DMS 273 (cell line): ENCODE data around the gene MYOCD.

ENCODE experiments used
- DNase-seq: peaks from one replicate; lab custom pipeline; 2025; ENCODE audit not compliant: unreplicated experiment; lab: John Stamatoyannopoulos, UW

MYOCD gene

DNA sequence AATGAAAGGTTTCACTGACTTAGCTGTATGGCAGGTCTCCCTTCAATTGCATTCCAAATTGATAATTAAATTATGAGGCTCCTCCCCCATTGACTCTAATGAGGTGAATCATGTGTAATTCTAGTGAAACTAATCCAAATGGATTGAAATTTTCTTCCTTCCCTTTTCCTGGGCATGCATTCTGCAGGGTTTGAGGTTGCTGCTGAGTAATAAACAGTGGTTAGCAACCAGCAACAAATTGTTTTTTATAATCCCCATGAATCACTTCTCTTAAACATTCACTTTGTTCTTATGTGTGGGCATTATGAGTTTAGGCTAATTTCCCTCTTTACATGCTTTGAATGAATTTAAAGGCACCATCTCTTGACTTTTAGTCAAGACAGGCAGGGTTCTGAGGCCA is 43.4 kb downstream of the MYOCD start:
- DNase-seq, result no peak

DNA sequence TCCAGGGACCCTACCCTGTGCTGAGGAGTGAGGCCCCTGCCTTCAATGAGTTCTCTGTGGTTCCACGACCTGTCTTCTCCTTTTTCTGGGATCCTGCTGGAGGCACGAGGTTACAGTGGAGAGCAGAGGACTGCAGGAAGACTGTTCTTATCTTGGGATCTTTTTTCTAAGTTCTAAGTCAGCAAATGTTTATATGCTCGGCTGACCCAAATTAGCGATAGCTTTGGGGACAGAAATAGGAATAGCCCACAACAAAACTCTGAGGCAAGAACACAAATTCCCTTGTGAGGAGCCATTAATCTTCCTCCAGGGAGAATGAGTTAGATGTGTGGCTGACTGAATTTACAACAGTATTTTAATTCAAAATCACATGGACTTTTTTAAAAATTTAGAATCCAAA is 46.7 kb downstream of the MYOCD start:
- DNase-seq, result no peak

DNA sequence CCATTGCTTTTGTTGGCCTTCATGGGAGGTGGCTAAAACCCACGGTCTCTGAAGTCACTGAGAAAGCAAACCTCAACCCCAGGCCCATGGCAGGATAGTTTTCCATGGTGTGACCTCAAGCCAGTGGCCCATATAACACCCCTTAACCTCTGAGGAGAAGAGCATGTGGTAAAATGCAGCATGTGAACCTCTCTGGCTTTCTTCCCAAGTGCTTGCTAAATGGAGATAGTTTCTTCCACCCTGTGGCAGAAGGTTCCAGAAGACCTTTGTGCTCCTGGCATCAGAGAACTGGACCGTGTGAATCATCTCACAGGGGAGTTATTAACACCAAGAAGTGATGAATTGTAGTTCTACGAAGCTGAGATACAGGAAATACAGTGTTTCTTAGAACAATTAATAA is 47.3 kb downstream of the MYOCD start:
- DNase-seq, result no peak

DNA sequence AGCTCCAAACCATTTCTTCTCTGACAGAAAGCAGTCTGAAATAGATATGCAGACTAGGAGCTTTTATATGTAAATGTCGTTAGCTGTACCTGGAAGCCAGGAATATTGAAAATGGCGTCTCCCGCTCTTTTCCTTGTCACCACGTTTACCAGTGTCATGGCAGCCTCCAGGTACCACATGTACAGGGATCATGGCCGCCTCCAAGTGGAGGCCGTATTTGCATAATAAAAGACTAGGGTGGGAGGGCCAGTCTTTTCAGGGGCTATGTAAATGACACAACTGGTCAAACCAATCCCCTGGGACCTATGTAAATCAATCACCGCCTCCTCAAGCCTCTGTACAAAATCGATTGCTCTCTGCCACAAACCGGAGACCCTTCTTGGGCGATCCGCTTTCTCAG is 54.3 kb downstream of the MYOCD start:
- DNase-seq, result no peak

DNA sequence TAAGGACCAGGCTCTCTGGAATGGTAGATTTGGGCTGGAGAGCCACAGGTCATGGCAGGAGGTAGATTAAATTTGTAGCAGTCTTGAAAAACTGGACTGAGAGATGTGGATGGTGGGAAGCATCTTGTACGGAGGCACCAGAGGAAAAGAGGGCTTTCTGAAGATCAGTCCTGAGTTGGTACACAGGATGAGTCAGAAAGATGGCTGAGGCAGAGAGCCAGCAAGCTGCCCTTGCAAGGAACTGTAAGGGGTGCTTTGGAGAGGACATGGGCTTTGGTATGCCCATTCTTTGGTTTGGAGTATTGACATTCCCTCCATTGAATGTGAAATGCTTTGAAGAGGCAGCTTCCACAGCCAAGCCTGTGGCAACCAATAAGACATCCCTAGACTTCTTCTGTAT is 55.9 kb downstream of the MYOCD start:
- DNase-seq, result no peak

DNA sequence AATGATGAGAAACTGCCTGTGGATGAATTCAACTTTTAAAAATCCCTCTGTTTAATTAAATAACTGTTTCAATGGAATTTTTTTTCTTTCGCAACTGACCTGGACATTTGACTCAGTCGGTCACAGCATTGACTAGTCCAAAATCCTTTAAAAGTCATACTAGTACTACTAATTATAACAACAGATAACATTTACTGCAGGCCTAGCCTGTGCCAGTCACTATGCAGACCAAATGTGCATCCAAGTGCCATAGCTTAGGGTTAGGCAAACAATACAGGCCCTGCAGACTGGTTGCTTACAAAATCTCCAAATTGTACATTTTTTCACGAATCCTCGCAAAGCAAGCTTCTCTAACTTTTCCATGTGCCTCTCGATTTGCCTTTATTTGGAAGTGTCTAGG is 56.6 kb downstream of the MYOCD start:
- DNase-seq, result no peak

DNA sequence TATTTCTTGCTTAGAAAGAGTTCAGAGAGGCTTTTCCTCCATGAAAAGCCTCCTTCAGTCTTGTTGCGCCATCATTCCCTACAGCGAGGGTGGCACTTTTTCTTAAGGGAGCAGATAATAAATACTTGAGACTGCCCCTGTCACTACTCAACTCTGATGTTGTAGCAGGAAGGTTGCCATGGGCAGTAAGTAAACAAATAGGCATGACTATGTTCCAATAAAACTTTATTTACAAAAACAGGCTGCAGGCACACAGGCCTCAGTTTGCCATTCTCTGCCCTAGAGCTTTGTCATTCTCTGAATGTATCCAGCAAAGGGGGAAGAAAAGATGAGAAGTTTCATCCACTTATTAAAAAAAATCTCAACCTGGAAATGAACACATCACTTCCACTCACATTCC is 60.4 kb downstream of the MYOCD start:
- DNase-seq, result no peak

DNA sequence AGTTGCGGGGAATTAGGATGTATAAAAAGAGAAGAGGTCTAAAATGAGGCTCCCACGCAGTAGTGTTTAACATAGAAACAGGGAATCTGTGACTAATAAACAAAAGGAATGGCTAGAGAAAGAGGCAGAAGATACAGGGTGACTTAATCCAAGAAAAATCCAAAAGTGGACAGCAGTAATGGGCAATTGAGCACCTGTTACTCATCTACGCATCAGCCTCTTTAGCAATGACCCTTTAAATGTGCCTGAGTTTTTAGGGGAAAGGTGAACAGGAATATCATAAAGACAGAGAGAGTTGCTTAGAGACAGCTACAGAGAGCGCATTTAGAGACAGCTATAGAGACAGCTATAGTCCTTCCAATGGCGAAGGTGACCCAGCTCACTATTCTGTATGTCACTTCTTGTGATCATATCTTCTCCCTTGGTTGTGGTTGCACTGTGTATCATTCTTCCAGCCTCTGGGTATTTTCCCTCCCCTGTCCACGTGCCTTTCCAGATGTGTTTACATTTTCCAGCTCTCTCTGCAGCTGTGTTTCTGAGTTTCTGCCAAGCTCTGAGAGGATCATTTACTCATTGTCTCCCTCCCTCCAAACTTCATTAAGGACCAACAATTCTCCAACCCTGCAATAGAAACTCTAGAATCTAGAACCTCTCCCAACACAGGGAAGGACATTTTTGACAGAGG is 61.5 kb downstream of the MYOCD start:
- DNase-seq, result no peak

DNA sequence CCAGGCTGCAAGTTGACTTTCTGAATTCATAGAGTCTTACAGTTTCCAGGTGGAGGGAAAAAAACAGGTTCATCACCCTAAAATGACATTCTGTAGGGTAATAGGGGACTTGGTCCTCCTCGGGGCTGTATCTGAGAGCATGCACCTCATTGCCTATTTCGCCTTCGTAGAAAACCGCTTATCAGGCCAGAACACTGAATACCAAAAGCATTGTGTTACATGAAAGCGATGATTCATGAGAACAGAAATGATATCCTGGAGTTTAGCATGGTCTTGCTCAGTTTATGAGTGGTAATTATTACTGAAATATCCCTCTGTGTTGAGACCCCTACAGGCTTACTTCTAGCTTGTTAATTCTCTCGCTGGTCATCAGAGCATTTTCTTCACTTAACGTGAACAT is 62.2 kb downstream of the MYOCD start:
- DNase-seq, result no peak

DNA sequence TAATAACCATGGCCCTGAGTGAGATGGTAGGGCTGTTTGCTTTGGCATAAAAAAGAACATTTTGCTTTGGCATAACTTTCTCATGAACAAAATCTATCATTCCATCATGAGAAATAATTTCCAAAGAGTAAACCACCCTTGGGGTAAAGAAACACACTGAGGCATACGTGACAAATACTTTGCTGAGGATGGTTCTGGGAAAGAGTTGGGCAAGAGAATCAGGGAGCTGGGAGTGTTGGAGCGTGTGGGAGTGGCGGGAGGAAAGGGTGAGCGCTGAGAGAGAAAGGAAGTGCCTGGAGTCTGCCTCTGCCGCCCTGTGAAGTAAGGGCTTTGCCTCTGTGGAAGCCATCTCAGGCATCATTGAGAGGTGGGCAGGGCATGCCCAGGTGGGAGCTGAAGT is 63.4 kb downstream of the MYOCD start:
- no peak for DNase-seq

DNA sequence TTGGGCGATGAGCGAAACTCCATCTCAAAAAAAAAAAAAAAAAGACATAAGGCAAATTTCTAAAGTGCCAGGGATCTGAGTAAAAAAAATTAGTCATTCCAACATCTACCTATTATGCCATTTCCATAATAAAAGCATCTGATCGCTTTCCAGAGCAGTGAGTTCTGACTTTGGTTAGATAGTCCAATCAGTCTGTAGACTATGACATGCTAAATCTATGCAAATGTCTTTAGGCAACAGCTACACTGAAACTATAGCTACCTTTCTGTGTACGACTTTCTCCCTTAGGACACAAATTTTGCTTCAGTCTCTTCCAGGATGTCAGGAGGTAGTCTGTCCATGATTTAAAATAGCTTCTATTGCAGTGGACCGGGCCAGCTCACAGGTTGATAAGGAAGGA is 64.7 kb downstream of the MYOCD start:
- DNase-seq, result no peak

DNA sequence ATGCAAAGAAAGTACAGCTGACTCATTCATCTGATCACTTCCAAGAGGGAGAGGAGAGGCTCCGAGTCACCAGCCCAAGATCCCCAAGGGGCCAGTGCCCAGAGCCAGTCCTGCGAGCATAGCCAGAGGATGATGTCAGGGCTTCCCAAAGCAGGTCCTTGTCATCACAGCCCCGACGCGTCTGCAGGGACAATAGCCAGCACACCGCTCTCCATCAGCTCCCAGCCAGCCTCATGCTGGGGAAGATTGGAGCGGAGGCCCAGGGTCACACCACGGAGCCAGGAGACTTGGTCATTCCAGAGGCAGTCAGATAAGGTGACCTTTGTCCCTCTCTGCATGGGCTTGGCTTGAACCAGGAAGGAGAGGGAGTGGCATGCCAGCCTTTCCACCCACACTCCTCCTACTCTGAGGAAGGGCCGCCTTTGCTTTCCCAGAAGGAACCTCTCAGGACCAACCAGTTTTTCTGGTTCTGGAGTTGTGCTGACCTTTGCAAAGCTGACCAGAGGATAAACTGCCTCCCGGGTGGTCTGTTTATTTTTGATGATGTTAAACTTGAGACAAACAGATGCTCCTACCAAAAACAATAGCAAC is 65.3 kb downstream of the MYOCD start:
- no peak for DNase-seq

DNA sequence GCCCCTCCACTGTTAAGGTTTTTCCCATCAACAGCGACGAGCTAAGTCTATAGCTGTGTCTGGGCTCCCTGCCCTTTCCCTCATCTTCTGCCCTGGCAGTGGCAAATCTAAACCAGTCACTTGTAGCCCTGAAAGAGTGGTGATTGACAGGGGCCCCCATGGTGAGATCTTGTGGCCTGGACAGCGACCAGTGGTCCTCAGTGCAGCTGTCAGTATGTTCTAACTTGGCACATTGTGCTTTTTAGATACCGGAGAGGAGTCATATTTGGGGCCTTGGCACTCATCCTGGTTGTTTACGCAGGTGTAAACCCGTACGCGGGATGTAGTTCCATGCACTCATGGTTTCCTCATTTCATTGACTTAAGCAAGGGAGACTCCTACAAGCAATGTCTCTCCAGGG is 66.1 kb downstream of the MYOCD start:
- no peak for DNase-seq

DNA sequence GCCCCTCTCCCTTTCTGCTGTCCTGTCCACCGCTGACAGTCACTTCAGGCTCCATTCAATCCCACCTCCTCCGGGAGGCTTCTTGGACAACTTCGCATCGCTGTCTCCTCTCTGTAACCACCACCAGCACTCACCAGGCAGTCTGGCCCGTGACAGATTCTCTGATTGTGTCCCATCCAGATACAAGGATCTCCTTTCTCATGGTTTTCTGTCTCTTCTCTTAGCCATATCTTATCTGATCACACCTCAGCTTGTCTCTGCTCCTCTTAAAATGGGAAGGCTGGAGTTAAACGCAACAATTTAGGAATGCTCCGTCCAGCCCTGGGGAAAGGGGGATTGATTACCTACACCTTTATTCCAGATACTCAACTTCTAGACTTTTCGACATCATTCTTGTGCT is 66.7 kb downstream of the MYOCD start:
- no peak for DNase-seq

DNA sequence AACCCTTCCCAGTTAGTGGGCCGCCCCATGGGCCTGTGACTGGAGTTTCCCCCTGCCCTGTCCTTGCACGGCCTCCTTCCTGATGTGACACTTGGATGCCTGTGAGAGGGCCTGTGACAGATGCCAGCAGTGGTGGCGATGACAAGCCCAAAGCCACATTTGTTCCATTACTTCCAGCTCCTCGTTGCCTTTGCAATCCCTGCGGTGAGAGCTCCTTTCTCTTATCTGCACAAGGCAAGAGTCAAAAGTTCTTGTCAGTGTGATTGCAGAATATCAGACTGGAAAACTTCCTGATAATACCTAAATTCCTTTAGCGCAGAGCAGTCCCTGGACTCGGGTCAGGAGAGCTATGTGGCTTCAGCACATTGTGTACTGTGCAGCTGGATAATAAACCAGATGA is 69.2 kb downstream of the MYOCD start:
- DNase-seq, result no peak

DNA sequence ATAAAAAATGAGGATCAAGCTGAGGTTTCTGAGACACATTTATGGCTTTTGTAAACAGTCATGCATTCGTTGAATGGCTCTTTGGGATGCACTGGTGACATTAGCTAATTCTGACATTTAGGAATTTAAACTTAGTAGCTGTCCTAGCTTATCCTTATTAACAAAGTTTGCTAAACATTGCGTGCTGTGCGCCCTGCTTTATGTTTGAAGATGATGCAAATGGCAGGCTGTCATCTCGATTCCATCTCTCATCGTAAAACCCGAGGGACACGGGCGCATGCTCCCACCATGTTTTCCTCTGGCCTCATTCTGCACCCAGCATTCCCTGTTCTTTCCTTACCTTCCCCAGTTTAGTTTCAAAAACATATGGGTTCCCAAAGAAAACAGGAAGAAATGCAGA is 69.8 kb downstream of the MYOCD start:
- no peak for DNase-seq

DNA sequence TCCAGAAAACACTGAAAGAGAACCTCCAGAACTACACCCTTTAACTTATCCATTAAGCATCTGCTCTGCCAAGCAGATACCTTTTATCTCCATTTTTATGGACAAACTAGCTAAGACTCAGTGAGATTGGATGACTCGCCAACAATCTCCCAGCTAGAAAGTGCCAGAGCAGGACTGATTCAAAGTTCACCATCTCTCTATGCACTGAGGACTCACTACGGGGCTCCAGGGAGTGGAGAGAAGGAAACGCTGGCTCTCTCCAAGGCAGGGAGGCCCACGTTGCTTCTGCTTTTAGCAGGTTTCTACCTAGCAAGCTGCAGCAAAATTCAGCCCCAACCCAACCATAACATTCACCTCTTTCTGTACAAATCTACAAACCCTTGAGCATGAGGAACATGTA is 70.8 kb downstream of the MYOCD start:
- no peak for DNase-seq

DNA sequence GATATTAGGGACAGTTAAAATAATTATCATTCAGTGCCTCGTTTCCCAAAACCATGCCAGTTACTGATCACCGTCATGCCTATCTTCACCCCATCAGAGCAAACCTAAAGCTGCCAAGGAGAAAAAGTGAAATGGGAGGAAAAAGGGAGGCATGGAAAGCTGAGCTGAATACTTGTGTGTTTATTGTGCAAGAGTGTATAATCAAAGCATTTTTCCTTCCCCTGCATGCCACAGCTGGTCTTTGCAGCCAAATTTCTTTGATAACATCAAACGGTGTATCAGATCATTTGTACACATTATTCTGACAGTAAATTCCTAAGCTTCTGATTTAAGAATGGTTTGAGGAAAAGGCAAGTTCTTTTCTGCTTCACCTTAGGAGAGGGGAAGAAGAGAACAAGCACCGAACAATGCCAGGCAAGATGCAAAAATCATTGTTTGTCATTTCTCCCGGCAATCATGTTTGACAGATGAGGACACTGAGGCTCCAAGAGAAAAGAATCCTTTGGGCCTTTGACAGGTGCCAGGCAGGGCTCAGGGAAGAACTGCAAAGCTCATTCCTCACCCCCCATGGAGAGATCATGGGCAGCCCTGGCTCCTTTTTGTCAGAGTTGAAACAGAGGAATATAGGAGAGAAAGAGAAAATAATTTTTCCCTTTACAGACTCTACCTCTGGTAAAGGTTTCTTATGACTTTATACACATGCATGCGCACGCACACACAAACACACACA is 72.2 kb downstream of the MYOCD start:
- no peak for DNase-seq

DNA sequence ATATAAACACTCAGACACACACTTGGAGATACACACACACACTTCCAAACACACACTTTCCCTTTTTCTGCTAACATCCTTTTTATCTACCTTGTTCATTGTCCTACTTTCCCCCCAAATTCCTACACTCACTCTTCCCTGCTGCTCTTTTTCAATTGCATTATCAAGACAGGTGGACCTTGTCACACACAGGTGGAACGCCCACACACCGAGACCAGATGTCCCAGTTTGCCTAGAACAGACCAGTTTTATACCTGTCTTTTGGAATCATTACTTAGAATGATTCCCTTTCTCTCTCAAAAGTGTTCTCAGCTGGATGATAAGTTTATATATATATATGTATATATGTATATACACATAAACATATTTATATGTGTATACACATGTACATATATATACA is 72.9 kb downstream of the MYOCD start:
- DNase-seq, result no peak

DNA sequence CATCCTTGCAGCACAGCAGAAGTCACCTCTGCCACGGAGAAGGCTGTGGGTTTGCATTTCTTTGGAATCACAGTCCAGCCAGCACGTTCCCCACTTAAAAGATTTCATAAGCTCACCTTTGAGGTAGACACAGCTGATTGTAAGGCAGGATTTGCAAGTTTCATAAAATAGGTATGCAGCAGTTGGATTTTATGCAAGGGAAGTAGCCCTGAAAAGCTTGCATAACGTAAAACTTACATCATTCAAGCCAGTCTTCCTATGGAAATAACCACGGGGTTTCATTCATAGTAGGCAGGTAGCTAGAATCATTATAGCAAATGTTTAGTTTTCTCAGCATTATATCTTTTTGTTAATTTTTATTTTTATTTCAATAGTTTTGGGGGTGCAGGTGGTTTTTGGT is 73.8 kb downstream of the MYOCD start:
- DNase-seq, result no peak

DNA sequence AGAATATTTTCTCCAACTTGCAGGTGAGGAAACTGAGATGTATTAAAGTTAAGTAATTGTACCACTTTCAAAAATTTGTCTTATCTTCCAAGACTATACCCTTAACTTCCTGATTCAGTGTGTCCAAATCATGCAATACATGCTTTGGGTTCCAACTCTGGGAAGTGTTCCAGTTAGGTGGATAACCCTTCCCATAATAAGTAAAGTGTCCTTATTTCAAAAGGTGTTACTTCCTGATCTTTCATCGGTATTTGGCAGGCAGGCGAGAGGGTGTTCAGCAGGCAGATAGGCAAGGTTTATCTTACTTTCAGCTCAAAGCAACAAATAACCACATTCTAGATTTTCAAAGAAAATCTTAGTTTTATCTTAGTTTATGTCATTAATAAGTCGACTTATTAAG is 77.4 kb downstream of the MYOCD start:
- no peak for DNase-seq

DNA sequence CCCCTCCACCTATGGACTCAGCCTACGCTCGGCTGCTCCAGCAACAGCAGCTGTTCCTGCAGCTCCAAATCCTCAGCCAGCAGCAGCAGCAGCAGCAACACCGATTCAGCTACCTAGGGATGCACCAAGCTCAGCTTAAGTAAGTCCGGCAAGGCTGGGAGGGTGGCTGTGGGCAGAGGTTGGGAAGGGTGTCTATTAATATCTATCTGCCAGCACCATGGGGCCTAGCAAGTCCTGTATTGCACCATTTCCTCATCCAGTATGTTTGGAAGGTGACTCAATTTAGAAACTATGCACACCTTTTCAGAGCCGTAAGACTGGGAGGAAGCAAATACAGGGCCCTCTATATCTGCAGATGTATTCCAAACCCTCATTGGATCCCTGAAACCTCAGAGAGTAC is 78.6 kb downstream of the MYOCD start:
- DNase-seq, result no peak

DNA sequence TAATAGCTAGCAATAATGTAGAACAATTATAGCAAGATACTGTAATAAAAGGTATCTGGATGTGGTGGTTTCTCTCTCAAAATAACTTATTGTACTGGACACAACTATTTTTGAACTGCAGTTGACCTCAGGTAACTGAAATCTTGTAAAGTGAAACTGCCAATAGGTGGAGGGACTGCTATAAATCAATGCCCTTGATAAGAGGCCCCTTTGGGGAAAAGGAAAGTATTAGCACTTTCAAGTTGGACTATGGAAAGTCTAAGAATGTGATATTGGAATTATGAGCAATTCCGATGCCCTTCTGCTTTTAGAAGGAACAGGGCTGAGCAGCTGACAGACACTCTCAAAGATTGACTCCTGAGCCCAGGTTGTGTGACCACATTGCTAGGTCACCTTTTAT is 79.1 kb downstream of the MYOCD start:
- no peak for DNase-seq
